NCI-H345 (cell line): ENCODE results near the gene GPRC6A.

ENCODE experiments used
- DNase-seq: peaks from one replicate; lab custom pipeline; 2025; lab: John Stamatoyannopoulos, UW

The GPRC6A gene

DNA sequence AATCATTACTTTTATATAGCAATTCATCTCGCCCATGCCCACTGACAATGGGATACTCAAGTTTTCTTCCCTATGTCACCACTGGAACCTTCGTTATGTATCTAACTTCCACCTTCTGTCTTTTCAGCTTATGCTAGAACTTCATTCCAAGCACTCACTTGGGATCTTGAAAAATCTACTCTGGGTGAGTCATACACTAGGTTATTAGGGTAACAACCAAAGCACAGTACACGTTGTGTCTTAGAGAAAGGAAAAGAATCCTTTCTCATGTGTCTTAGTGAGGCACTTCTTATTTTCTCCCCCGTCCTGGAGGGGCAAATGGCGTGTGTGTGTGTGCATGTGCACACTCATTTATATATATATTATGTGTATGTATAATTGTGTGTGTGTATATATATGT is 45.0 kb downstream of the GPRC6A start:
- no peak for DNase-seq

DNA sequence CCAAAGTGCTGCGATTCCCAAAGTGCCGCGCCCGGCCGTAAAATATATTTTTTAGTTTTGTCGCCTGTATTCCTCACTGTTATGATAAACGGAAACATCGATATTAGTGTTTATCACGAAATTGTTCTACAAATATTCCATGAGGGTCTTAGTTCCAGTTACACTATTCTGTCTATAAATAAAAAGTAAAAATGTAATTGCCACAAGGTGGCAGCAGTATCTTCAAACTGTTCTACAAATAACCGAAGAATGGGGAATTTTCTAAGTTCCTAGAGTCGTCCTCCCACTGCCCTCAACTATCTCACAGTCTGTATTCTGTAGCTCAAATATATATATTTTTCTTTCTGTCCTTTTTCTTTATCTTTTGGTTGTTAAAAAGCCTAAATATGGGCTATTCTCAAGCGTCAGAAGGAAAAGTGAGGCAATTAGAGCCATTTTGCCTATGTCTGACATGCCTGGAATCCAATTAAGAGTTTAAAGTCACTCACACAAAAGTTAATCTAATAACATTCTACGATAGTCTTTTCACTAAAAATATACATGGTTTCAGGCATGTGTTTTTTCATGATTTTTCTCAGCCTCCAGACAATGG is 49.2 kb downstream of the GPRC6A start:
- peak; percentile 25 for DNase-seq

DNA sequence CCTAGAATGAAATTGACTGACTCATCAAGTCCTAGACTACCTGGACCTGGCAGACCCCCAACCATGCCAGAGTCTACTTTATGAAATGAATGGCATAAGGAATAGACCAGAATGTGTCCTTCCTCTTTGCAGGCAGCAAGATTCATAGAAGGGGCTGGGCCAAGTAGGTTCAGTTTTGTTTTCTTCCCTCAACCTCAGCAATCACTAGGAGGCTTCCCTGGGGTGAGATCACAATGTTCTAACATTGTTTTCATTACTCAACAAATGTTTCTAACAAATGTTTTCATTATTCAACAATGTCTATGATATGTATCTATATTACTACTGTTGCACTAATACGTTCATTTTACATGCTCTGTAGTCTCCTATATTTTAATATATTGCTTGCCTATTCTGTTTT is 55.0 kb downstream of the GPRC6A start:
- no peak for DNase-seq

DNA sequence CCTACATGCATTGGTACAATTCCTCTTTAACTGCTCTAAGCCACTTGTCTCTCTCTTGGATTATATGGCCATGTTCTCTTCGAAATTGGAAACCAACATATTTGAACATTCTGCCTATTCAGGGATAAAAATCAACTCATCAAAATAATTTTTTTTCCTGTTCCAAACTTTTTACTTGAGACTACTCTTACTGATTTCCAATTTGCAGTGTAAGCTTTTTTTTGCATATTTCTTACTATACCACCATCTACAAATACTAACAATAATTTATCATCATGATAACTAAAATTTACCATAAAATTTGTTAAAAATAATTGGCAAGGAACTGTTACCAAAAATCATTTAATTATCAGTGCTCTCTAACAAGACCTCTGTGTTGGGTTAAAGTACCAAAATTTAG is 56.4 kb downstream of the GPRC6A start:
- DNase-seq, result no peak

DNA sequence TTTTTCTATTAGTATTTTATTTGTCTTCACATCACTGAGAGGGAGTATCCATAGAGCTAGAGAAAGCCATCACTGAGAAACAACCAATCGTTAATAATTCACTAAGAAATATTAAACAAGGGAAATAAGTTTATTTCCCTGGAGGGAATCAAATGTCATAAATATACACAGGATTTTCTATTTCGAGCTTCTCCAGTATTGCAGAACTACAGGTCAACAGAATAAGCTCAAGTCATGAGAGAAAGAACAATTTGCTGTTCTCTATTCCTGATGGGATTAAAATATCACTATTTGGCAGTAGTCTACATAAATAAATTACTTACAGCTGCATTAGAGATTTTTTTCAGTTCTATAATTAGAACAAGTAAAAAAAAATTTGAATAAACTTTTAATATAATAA is 61.2 kb downstream of the GPRC6A start:
- DNase-seq, result no peak

DNA sequence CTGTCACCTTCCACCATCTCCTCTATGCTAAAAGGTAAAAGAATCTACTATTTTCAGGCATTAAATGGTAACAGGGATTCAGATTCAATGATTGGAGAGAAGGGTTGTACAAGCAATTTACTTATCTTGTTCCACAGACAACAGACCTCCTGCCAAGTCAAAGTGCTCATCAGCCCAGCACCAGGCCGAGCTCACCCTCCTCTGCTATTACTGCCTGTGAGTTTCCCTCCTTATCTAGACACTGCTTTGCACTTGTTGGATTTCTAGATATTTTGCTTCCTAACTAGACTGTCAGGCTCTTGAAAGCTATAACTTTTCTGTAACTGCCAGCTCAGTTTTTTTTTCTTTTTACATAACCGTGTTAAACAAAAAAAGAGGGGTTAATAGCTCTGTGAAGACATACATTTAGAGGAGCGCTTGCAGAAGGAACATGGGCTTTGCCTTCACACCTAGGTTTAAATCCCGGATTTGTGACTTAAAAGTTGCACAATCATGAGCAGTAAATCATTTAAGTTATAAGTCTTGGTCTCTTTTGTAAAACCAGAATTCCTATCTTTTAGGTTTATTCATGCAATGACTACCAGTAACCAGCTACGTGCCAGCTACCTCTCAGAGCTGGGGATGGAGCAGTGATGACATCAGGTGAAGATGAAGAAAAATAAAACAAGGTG is 62.2 kb downstream of the GPRC6A start:
- DNase-seq, result no peak

DNA sequence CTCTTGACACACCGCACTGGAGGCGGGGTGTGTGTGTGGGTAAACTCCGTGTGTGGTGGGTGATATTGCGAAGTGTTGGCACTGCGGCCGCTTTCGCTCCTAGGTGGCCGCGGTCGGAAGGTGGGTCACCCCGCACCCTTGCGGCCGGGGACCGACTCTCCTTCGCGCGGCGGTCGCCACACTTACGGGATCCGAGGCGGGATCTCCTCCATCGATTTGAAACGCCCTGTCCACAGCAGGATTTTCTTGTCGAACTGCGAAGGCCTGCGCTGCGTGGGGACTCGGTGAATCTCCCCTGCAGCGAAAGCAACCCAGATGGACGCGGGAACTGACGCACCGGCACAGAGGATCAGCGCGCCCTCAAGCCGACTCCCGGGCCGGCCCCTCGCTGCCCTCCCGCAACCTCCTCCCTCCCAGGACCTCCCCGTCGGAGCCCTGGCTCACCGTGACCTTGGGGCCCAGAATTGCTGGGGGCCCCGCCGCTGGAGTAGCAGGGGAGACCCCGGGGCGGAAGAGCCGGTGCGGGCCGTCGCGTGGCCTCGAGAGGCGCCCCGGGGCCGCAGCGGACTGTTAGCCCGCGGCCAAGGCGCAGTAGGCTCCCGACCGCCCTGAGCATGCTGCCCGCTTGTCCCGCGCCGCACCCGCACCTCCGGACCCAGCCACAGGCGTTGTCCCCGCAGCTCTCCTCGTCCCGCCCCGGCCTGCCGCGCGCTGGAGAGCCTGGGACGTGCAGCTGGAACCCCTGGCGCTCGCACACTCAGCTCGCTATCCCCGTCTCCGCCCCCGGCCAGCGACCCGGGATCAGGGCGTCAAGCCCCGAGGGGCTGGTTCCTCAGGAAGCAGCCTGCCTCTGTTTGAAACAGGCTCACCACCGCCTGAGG is 63.7 kb downstream of the GPRC6A start, which contains the start of gene FAM162B:
FAM162B (minus strand) TSS at position 759 of the 881 bp plus-strand sequence; CDS start at position 616, 143 bp downstream.
- peak; percentile 4 for DNase-seq

DNA sequence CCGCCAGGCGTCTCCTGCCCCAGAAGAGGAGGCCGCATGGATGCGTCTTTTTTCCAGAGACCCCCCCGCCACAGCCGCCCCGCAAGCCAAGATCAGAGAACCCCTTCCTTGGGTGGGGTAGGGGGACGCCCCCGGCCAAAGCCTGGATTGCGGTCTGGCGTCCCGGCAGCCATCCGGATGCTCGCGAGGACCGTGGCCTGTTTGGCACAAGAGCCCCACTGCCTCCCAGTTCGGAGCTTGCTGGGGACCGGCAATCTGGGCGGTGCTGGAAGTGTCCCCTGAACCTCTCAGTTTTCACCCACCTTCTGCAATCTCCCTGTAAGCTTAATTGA is 64.3 kb downstream of the GPRC6A start:
- no peak for DNase-seq

DNA sequence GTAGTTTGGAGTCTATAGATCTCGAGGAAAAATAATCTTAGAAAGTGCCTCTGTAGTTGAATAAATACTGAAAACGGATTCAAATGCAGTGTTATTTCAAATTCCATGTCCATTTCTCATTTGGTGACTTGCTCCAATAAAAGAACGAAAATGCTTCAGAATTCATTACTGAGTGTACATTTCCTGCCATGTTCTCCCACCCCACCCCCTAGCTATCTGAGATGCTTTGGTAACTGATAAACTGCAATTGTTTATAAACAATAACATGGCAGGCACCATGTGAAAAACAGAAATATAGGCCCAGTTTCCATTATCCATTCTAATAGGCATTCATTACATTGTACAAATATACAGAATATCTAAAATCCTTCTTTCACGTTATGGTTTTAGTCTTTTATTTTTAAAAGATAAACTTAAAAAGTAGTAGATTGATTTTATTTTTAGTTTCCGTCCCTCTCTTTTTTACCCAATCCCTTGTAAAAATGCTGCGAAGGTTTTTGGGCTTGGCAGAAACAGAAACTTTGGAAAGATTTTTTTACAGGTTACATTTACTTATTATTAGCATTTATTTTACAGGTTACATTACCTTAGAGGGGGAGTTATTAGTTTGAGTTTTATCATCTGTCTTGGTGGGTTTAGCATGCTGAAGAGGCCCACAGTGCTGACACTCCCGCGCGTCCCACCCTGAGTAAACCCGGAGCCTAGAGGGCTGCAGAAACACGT is 64.8 kb downstream of the GPRC6A start:
- no peak for DNase-seq

DNA sequence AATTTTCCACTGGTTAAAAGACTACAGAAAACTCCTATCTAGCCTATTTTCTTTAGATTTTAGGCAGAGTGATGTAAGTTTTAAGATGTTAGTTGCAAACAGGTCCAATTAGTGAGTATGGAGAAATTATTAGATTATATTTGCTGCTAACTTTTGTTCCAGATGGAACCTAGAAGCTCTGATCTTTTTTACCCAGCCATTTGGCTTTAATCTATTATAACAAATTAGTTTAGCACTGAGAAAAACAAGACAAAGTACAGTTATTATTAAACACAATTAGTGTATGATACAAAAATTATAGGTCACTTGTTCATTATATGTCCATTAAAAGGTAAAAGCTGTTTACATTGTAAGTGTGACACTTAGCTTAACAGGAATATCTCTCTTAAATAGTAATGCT is 65.8 kb downstream of the GPRC6A start:
- no peak for DNase-seq

DNA sequence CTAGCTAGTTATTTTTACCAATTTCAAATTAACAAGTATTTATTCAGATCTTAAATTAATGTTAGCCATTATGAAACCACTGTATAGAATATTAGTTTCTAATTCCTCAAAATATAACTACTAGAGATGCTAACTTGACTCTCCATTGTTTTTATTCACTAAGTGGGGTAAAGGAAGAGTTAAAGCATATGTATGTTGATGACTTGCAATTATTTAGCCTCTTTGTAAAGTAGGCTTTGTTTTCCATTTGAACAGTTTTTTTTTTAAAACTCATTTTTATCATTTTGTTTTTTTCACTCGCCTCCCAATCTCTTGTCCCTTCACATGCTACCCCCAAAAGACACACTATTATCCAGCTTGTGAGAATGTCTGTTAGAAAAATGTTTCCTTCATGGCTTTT is 66.6 kb downstream of the GPRC6A start:
- no peak for DNase-seq

DNA sequence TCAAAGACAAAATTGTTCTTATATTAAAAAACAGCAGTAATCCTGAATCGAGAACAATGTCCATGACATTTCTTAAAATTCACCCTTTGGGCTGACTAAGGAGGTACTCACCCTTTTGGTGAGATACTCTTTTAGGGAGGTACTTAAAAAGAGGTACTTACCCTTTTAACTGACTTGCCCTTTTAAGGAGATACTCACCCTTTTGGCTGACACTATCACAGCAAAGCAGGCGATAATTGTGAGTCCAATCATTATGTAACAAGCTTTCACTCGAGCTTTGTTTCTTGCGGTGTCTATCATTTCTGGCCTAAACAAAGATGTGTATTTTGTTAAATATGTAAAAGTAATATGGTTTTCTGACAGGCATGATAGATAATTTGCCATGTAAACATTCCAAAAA is 67.1 kb downstream of the GPRC6A start:
- DNase-seq, result no peak

DNA sequence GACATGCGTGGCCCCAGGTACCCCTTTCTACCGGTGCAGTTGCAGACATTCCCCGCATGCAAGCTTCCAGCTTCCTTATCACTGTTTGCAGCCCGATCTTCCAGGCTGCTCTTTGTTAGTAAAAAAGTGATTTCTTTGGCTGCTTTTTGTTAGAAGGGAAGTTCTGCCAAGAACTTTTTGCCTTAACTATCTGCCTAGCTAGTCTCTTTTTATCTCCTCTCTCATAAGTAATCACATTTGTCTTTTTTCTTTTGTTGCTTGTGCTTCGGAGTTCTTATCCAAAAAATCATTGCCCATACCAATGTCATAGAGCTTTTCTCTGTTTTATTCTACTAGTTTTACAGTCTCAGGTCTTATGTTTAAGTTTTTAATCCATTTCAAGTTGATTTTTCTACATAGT is 83.7 kb downstream of the GPRC6A start:
- no peak for DNase-seq
